Measurements from ENCODE around the gene FDX2.

FDX2 gene

DNA sequence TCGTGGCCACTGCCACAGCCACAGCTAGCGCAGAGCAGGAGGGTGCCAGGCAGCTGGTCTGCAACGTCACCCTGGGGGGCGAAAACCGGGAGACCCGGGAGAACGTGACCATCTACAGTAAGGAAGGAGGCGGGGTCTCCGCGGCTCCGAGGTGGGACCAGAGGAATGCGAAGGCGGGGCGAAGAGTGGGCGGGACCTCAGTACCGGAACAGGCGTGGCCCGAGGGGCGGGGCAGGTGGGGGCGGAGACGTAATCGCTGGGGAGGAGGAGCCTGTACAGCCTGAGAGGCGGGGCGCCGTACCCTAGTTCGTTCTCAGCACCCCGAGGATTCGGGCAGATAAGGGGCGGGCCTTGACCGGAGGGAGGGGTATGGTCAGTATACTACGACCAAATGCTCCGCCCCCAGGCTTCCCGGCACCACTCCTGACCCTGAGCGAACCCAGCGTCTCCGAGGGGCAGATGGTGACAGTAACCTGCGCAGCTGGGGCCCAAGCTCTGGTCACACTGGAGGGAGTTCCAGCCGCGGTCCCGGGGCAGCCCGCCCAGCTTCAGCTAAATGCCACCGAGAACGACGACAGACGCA, 23.5 kb downstream of the FDX2 start:
- POLR2A ChIA-PET: interaction anchor here (1.1 to 1.7 kb wide), 4 partner anchors 23 to 88 kb away, joined by 3 to 10 read pairs (median 4); partner anchors contain the start of genes FDX2, RAVER1 and TYK2
- no peak for TF ChIP-seq LEF1 (IDR thresholded peaks at IDR 0.05; ENCODE audit: borderline replicate concordance)
- no peak for TF ChIP-seq FOXA1 (IDR thresholded peaks at IDR 0.05)
- no peak for TF ChIP-seq TARDBP (IDR thresholded peaks at IDR 0.05)
- no peak for TF ChIP-seq ZNF384 (IDR thresholded peaks at IDR 0.05)
- TF ChIP-seq, protein P1, sequence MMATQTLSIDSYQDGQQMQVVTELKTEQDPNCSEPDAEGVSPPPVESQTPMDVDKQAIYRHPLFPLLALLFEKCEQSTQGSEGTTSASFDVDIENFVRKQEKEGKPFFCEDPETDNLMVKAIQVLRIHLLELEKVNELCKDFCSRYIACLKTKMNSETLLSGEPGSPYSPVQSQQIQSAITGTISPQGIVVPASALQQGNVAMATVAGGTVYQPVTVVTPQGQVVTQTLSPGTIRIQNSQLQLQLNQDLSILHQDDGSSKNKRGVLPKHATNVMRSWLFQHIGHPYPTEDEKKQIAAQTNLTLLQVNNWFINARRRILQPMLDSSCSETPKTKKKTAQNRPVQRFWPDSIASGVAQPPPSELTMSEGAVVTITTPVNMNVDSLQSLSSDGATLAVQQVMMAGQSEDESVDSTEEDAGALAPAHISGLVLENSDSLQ (IDR thresholded peaks at IDR 0.05): no peak
- no peak for TF ChIP-seq CTBP1 (IDR thresholded peaks at IDR 0.05; ENCODE audit: borderline replicate concordance)
- TF ChIP-seq FOXM1 (IDR thresholded peaks at IDR 0.05; ENCODE audit: borderline replicate concordance): no peak
- no peak for TF ChIP-seq BHLHE40 (IDR thresholded peaks at IDR 0.05; ENCODE audit: borderline replicate concordance)
- TF ChIP-seq HDGF (IDR thresholded peaks at IDR 0.05; ENCODE audit: borderline replicate concordance): no peak
- TF ChIP-seq ELF4 (IDR thresholded peaks at IDR 0.05): no peak
- TF ChIP-seq ARNT (IDR thresholded peaks at IDR 0.05): no peak
- TF ChIP-seq L3MBTL2 (conservative IDR thresholded peaks at IDR 0.05): no peak
- no peak for TF ChIP-seq NFRKB (IDR thresholded peaks at IDR 0.05)
- TF ChIP-seq SP1 (IDR thresholded peaks at IDR 0.05): no peak
- no peak for TF ChIP-seq SUZ12 (IDR thresholded peaks at IDR 0.05)
- peak; percentile 92 for DNase-seq (ENCODE audit: extremely low spot score)
- CTCF ChIA-PET: interaction anchor here (0.7 to 1.2 kb wide), 3 partner anchors 12 to 96 kb away, joined by 3 to 5 read pairs (median 3); no protein-coding TSS in a partner anchor

DNA sequence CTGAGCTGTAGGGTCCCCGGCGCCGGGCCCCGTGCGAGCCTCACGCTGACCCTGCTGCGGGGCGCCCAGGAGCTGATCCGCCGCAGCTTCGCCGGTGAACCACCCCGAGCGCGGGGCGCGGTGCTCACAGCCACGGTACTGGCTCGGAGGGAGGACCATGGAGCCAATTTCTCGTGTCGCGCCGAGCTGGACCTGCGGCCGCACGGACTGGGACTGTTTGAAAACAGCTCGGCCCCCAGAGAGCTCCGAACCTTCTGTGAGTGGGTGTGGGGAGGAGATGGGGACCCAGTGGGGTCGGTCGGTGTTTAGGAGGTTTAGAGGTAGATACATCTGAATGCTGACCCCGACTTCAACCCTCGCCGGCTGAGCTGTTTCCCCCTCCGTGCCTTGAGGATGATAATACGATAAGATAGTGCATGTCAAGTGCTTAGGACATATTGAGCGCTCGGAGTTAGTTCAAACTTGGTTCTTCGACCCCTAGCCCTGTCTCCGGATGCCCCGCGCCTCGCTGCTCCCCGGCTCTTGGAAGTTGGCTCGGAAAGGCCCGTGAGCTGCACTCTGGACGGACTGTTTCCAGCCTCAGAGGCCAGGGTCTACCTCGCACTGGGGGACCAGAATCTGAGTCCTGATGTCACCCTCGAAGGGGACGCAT, 24.1 kb downstream of the FDX2 start:
- no peak for DNase-seq (ENCODE audit: extremely low spot score)
- POLR2A ChIA-PET: interaction anchor here (0.7 to 1.7 kb wide), 7 partner anchors 14 to 346 kb away, joined by 3 to 10 read pairs (median 4); partner anchors contain the start of genes DNMT1, FDX2, RAVER1 and TYK2
- TF ChIP-seq ZNF384 (IDR thresholded peaks at IDR 0.05) (no peak), LEF1 (IDR thresholded peaks at IDR 0.05; ENCODE audit: borderline replicate concordance) (no peak), FOXK2 (IDR thresholded peaks at IDR 0.05) (no peak), NFRKB (IDR thresholded peaks at IDR 0.05) (no peak), SP1 (IDR thresholded peaks at IDR 0.05) (no peak), CTBP1 (IDR thresholded peaks at IDR 0.05; ENCODE audit: borderline replicate concordance) (no peak)
- CTCF ChIA-PET: interaction anchor here (0.6 to 1.2 kb wide), 4 partner anchors 12 to 121 kb away, joined by 3 to 5 read pairs (median 3); no protein-coding TSS in a partner anchor

DNA sequence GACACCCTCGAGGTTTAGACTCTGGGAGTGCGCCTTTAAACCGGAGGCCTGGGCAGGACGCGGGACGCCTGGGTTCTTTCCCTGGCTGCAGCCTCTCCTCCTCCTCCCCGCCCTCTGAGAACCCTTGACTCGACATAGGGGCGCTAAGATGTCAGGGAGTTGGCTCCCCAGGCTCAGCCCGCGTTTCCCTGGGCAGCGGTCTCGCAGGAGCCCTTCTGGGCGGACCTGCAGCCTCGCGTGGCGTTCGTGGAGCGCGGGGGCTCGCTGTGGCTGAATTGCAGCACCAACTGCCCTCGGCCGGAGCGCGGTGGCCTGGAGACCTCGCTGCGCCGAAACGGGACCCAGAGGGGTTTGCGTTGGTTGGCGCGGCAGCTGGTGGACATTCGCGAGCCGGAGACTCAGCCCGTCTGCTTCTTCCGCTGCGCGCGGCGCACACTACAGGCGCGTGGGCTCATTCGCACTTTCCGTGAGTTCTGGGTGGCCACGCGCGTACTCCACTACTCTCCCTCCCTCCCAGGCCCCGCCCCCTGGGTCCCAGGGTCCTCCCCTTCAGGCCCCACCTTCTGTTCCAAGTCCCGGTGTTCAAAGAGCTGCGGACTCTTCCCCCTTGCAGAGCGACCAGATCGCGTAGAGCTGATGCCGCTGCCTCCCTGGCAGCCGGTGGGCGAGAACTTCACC, 24.8 kb downstream of the FDX2 start:
- no peak for TF ChIP-seq FOXK2 (IDR thresholded peaks at IDR 0.05)
- no peak for TF ChIP-seq LEF1 (IDR thresholded peaks at IDR 0.05; ENCODE audit: borderline replicate concordance)
- no peak for TF ChIP-seq BHLHE40 (IDR thresholded peaks at IDR 0.05; ENCODE audit: borderline replicate concordance)
- no peak for TF ChIP-seq CTBP1 (IDR thresholded peaks at IDR 0.05; ENCODE audit: borderline replicate concordance)
- TF ChIP-seq SUZ12 (IDR thresholded peaks at IDR 0.05): no peak
- no peak for TF ChIP-seq ELF4 (IDR thresholded peaks at IDR 0.05)
- TF ChIP-seq FOXA1 (IDR thresholded peaks at IDR 0.05): no peak
- TF ChIP-seq HDGF (IDR thresholded peaks at IDR 0.05; ENCODE audit: borderline replicate concordance): no peak
- TF ChIP-seq ARNT (IDR thresholded peaks at IDR 0.05): no peak
- TF ChIP-seq, protein P1 (IDR thresholded peaks at IDR 0.05): no peak
- no peak for TF ChIP-seq TARDBP (IDR thresholded peaks at IDR 0.05)
- TF ChIP-seq SP1 (IDR thresholded peaks at IDR 0.05): no peak
- no peak for TF ChIP-seq L3MBTL2 (conservative IDR thresholded peaks at IDR 0.05)
- no peak for TF ChIP-seq NFRKB (IDR thresholded peaks at IDR 0.05)
- no peak for TF ChIP-seq FOXM1 (IDR thresholded peaks at IDR 0.05; ENCODE audit: borderline replicate concordance)
- TF ChIP-seq ZNF384 (IDR thresholded peaks at IDR 0.05): no peak
- ChIA-PET CTCF (interaction anchor here (0.6 to 1.0 kb wide), 2 partner anchors 22 to 120 kb away, joined by 3 to 5 read pairs; no protein-coding TSS in a partner anchor), POLR2A (interaction anchor here (0.7 to 4.3 kb wide), 7 partner anchors 14 to 345 kb away, joined by 3 to 41 read pairs (median 4); partner anchors contain the start of genes DNMT1, FDX2 and RAVER1)

DNA sequence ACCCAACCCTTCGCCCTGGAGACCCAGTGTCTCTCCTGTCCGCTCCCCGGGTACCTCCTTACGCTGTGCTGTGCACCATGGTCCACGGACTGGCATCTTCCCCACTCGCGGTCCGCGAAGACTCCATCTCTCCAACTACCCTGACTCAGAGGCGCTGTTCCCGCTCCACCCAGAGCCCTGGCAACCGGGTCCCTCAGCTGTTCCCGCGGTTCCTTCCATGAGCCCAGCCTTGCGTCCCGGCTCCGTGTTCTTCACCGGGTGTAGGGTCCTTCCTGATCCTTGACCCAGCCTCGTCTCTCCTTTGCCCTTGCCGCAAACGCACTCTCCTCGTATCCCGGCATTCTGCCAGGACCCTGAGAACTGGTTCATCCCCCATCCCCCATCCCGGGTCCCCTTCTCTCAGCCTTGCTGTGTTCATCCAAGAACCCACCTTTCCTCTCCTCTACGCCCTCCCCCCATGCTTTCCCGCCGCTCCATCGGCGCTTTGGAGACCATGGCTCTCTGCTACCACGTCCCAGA, 25.4 kb downstream of the FDX2 start:
- ChIA-PET CTCF (interaction anchor here (1.0 to 1.3 kb wide), 4 partner anchors 98 to 128 kb away, joined by 3 to 9 read pairs (median 4); no protein-coding TSS in a partner anchor), POLR2A (interaction anchor here (1.4 to 4.3 kb wide), 3 partner anchors 25 to 43 kb away, joined by 7 to 41 read pairs (median 10); partner anchors contain the start of genes FDX2 and RAVER1)
- no peak for TF ChIP-seq CTBP1 (IDR thresholded peaks at IDR 0.05; ENCODE audit: borderline replicate concordance)
- peak; percentile 61 for TF ChIP-seq L3MBTL2 (conservative IDR thresholded peaks at IDR 0.05)
- no peak for DNase-seq (ENCODE audit: extremely low spot score)

More for the DNA sequence above, 24.8 kb downstream of the FDX2 start:
- DNase-seq (ENCODE audit: extremely low spot score): peak; percentile 64

DNA sequence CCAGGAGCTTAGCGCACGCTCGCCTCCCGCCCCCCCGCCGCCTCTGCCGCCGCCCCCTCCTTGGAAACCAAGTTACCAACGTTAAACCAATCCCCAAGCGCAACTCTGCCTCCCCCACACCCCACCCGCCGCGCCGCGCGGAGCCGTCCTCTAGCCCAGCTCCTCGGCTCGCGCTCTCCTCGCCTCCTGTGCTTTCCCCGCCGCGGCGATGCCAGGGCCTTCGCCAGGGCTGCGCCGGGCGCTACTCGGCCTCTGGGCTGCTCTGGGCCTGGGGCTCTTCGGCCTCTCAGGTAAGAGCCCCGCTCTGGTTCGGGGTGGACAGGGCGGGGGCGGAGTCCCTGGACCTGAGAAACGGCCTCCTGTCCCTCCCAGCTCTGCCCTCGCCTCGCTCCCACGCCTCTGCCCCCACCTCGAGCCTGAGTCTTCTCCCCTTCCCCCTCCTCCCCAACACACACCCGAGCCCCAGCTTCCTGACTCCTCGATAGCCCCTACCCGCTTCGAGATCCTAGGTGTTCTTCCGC, 25.9 kb downstream of the FDX2 start, which contains the start of gene ICAM5:
TSS of gene ICAM5 (plus strand) at position 117 of the 521 bp plus-strand sequence. CDS start at position 209, 92 bp downstream.
- DNase-seq (ENCODE audit: extremely low spot score): peak; percentile 44
- POLR2A ChIA-PET: interaction anchor here (0.6 to 4.3 kb wide), 14 partner anchors 9 to 312 kb away, joined by 3 to 41 read pairs (median 5); partner anchors contain the start of genes DNMT1, FDX2, ICAM1 and RAVER1
- CTCF ChIA-PET: interaction anchor here (0.7 to 1.8 kb wide), 9 partner anchors 10 to 128 kb away, joined by 3 to 9 read pairs (median 4); no protein-coding TSS in a partner anchor
- TF ChIP-seq HDGF (IDR thresholded peaks at IDR 0.05; ENCODE audit: borderline replicate concordance) (no peak), ARNT (IDR thresholded peaks at IDR 0.05) (no peak), NFRKB (IDR thresholded peaks at IDR 0.05) (no peak), SUZ12 (IDR thresholded peaks at IDR 0.05) (no peak)

Data from HEK293T (cell line).